C4-2B (cell line): ENCODE measurements around the gene TEAD3.

Experiments
- CTCF ChIP-seq: fragments of 450-650 bp; conservative IDR thresholded peaks from 2 replicates; pipeline ENCODE4 v1.5.1; 2017; ENCODE audit warnings: mild to moderate bottlenecking
- ZFX ChIP-seq: fragments of 450-650 bp; IDR thresholded peaks from 2 replicates; pipeline ENCODE4 v1.6.1; 2017

- TF ChIP-seq CTCF (no peak), ZFX (no peak)
These were observed 13.4 kb downstream of the TEAD3 start for GRCh38 chr6:35483490-35483889.
